Uterus (tissue), 4 donors: ENCODE measurements around the gene NRXN3. TPM values are rescaled to one million over a fixed set of nuclear protein-coding genes. Genes with fewer than 3 reads are reported as not detected.

ENCODE experiments used
- DNase-seq, 2 donors: peaks; one replicate each; pipeline ENCODE4 v3.0.0-alpha.2; 2019 to 2020
- H3K27ac ChIP-seq, 2 donors: fragments of 200-600 bp; sonication (generic); 1 replicate in 1 of 2; 2 replicates in 1 of 2; pipeline ENCODE4 v1.5.1; 2016 to 2018
- H3K27me3 ChIP-seq, 2 donors: fragments of 200-600 bp; sonication (generic); one replicate each; pipeline ENCODE4 v1.5.1; 2018 to 2019; ENCODE audit warnings: control low read depth in 1 of 2
- H3K36me3 ChIP-seq, 2 donors: fragments of 200-600 bp; sonication (generic); one replicate each; pipeline ENCODE4 v1.5.1; 2019; ENCODE audit warnings: control low read depth in 1 of 2
- H3K4me1 ChIP-seq, 2 donors: fragments of 200-600 bp; sonication (generic); one replicate each; pipeline ENCODE4 v1.5.1; 2018 to 2019; ENCODE audit warnings: control low read depth in 1 of 2
- H3K4me3 ChIP-seq, 2 donors: fragments of 200-600 bp; sonication (generic); 1 replicate in 1 of 2; 2 replicates in 1 of 2; pipeline ENCODE4 v1.5.1; 2018 to 2019; ENCODE audit warnings: mild to moderate bottlenecking in 1 of 2
- H3K9me3 ChIP-seq, 2 donors: fragments of 200-600 bp; sonication (generic); one replicate each; pipeline ENCODE4 v1.5.1; 2019; ENCODE audit warnings: control low read depth in 1 of 2
- POLR2A ChIP-seq, 2 donors: fragments of 450-650 bp; IDR thresholded peaks; one replicate each; pipeline ENCODE4 v1.6.1; 2016; ENCODE audit warnings: antibody characterized with exemption in 2 of 2, mild to moderate bottlenecking in 1 of 2, moderate library complexity in 1 of 2
- intact Hi-C: fragments of 100-400 bp; cut with DNase I; formaldehyde crosslinking; loops from one replicate; pipeline ENCODE4 v1.15.1; 2023; ENCODE audit warnings: low total_unique reads
- total RNA-seq, 4 donors: library from RNA; depleted of rRNA in 3 of 4; stranded (reverse); fragments of >200 nt in 3 of 4; gene quantifications; one replicate each; pipeline versions ENCODE4 v1.1.0 to v1.2.4, GENCODE V29; 2014 to 2023
- TF ChIP-seq, protein P1 (sequence below), 4 experiments: fragments of 200-600 bp in 2 of 4; fragments of 450-650 bp in 2 of 4; sonication (generic) in 2 of 4; IDR thresholded peaks; one replicate each; pipeline ENCODE4 v1.5.1; 2016 to 2019; ENCODE audit warnings: antibody characterized with exemption in 4 of 4, mild to moderate bottlenecking in 2 of 4, moderate library complexity in 1 of 4
- donor health status: DM: yes; HTN: yes; CAD: no.

Gene NRXN3
- total RNA-seq, 4 donors from 2014 or later, result 2.9 to 17.0 (median 4.4) TPM

- Histone ChIP-seq H3K27ac (peak overlapping the region; percentile 48 to 62), H3K4me3 (peak overlapping the region; percentile 52 to 68), H3K9me3 (no peaks in the 10 kb centered on the region), H3K4me1 (no peaks in the 10 kb centered on the region), H3K36me3 (no peaks in the 10 kb centered on the region), H3K27me3 (no peaks in the 10 kb centered on the region)
- TF ChIP-seq, protein P1, sequence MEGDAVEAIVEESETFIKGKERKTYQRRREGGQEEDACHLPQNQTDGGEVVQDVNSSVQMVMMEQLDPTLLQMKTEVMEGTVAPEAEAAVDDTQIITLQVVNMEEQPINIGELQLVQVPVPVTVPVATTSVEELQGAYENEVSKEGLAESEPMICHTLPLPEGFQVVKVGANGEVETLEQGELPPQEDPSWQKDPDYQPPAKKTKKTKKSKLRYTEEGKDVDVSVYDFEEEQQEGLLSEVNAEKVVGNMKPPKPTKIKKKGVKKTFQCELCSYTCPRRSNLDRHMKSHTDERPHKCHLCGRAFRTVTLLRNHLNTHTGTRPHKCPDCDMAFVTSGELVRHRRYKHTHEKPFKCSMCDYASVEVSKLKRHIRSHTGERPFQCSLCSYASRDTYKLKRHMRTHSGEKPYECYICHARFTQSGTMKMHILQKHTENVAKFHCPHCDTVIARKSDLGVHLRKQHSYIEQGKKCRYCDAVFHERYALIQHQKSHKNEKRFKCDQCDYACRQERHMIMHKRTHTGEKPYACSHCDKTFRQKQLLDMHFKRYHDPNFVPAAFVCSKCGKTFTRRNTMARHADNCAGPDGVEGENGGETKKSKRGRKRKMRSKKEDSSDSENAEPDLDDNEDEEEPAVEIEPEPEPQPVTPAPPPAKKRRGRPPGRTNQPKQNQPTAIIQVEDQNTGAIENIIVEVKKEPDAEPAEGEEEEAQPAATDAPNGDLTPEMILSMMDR (IDR thresholded peaks at IDR 0.05), result no peak
- no peak for TF ChIP-seq POLR2A (IDR thresholded peaks at IDR 0.05)
- peak in 1 of 2 donors; percentile 15 for DNase-seq
- intact Hi-C loops, result no loop called here
Measured at GRCh38 chr14:79278286-79278797, 1108.2 kb downstream of the NRXN3 start.

GRCh38 chr14:79278798-79279644, 1108.8 kb downstream of the NRXN3 start:
- intact Hi-C loops, result no loop called here
- H3K27ac ChIP-seq, result peak overlapping the region; percentile 48 to 62
- H3K9me3 ChIP-seq, result no peaks in the 10 kb centered on the region

GRCh38 chr14:79279645-79280597, 1109.7 kb downstream of the NRXN3 start:
- Histone ChIP-seq H3K27me3 (no peaks in the 10 kb centered on the region), H3K36me3 (no peaks in the 10 kb centered on the region), H3K27ac (peak overlapping the region in 1 of 2 donors; percentile 41), H3K9me3 (no peaks in the 10 kb centered on the region), H3K4me3 (peak overlapping the region; percentile 52 to 68), H3K4me1 (no peaks in the 10 kb centered on the region)
- peak in 1 of 2 donors; percentile 14 for DNase-seq
- TF ChIP-seq, protein P1 (IDR thresholded peaks at IDR 0.05), result no peak
- no peak for TF ChIP-seq POLR2A (IDR thresholded peaks at IDR 0.05)
- intact Hi-C loops, result no loop called here

More at GRCh38 chr14:79278798-79279644, 1108.8 kb downstream of the NRXN3 start:
- Histone ChIP-seq H3K36me3 (no peaks in the 10 kb centered on the region), H3K4me3 (peak overlapping the region; percentile 52 to 68), H3K4me1 (no peaks in the 10 kb centered on the region), H3K27me3 (no peaks in the 10 kb centered on the region)
- peak; percentile 76 to 81 for DNase-seq
- TF ChIP-seq, protein P1 (IDR thresholded peaks at IDR 0.05), result no peak
- TF ChIP-seq POLR2A (IDR thresholded peaks at IDR 0.05), result peak; percentile 43 to 73

GRCh38 chr14:79281244-79282152, 1111.3 kb downstream of the NRXN3 start:
- no peaks in the 10 kb centered on the region for H3K4me1 ChIP-seq
- no peaks in the 10 kb centered on the region for H3K27me3 ChIP-seq
- no peaks in the 10 kb centered on the region for H3K9me3 ChIP-seq
- DNase-seq, result no peak
- H3K4me3 ChIP-seq, result peak overlapping the region; percentile 3 to 5
- intact Hi-C loops, result no loop called here
- no peaks in the 10 kb centered on the region for H3K36me3 ChIP-seq
- no peak for TF ChIP-seq POLR2A (IDR thresholded peaks at IDR 0.05)
- H3K27ac ChIP-seq, result peak overlapping the region in 1 of 2 donors; percentile 22
